Measurements from ENCODE around the gene PRKCH.

The PRKCH gene

DNA sequence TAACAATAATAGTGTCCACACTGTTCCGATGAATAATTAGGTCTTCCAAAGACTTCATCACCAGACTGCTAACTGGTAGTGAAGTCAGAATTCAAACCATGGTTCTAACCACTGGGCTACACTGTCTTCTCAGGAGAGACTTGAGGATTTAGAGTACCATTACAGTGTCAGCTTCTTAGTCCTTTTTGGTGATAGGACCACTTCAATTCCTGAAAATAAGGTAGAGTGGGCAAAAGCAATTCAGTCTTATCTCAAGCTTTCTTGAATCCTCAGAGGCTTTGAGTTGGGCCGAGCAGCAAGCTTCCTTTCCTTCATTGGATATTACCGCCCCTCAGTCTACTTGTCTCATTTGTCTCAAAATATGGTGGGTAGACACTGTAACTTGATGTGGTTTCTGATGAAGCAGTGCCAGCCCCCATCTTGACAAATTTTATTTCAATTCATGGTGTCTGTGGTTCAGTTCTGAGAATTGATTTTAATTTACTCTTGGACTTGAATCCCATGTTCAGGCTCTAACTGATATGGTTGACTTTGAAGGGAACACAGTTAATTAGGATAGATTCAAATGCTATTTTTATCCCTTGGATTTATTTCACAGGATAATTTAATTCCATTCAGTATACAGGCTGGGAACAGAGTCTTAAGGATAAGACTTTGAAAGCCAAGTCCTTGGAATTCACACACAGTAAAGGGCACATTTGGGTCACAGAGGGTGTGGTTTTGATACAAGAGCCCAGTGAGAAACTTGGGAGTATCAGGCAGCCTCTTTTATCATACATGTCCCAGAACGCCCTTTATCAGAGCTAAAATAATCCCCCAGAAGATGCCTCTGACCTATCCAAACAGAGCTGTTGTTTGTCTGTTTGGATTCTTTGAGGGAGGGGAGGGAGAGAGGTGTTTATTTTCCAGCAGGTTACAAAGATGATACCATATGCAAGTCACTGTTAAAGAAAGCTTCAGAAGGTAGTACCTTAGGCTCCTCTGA lies 167.3 kb downstream of the PRKCH start:
- peak; percentile 40 for DNase-seq (ENCODE audit: low read depth, low spot score)

DNA sequence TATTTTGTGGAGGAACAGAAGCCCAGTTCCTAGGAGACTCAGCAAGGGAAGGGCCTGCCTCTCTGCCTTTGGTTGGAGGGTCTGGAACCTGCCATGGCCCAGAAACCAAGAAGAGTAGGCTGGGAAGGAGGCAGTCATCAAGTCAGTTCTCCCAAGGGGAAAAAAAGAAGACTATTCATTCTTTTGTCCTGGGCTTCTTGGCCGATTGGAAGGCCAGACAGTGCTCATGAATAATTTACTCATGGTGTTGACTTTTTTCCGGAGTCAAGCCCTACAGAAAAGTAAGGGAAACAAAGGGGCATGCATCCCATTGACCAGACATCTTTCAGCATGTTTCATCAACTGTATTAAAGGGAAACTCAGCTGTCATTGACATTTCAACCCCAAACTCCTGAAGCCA lies 168.1 kb downstream of the PRKCH start:
- DNase-seq (ENCODE audit: low read depth, low spot score), result no peak

DNA sequence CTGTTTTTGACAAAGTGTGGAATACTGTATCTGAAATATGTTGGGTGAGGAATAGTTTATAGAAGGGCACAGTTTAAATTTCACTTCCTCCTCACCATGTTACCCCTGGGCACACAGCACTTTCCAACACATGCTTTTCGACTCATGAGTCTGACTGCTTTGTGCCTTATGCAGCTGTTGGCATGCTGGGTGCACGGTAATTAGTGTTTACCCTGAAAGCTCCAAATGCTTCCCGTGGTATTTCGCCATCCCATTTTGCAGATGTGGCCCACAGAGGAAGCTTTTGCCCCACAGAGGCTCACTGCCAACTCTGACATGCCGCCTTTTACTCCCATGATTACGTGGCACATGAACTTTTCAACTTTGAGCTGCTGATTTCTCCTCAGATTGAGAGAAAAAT lies 168.6 kb downstream of the PRKCH start:
- no peak for DNase-seq (ENCODE audit: low read depth, low spot score)

DNA sequence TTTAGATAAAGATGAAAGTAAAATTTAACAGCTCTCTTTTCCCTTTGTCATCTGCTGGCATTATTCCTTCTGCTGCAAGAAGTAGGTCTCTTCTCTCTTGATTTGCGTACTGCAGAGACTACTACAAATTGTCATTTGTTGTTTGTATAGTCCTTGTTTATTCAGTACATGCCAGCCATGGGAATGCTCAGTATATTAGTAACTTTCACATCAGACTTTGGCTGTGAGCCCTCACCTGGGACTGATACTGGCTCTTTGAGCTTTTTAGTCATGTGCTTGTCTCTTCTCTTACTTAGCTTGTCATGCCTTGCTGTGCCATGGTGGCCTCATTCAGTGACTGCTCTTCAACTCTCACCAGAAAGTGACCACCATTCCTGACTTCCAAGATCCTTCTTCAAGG lies 169.8 kb downstream of the PRKCH start:
- DNase-seq (ENCODE audit: low read depth, low spot score), result no peak

DNA sequence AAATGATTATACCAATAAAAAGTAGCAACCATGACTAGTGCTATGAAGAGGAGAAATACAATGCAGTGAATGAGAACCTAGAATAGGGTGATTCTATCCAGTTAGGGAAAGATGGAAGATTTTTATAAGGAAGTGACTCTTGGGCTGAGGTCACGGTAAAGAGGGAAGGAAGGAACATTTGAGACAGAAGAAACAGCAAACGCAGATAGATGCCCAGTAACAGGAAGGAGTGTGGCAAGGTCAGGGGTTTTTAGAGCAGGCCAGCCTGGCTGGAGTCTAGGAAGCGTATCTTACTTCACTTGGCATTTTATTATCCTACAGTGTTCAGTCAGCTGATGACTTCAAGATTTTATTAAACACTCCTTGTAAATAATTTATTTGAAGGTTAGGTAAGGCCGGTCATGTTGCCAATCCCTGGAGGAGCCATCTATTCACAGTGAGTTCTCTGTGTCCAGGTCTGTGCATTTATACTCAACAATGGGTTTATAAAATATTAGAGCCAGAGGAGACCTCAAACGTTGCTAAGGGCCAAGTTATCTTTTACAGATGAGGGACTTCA lies 170.6 kb downstream of the PRKCH start:
- no peak for DNase-seq (ENCODE audit: low read depth, low spot score)

DNA sequence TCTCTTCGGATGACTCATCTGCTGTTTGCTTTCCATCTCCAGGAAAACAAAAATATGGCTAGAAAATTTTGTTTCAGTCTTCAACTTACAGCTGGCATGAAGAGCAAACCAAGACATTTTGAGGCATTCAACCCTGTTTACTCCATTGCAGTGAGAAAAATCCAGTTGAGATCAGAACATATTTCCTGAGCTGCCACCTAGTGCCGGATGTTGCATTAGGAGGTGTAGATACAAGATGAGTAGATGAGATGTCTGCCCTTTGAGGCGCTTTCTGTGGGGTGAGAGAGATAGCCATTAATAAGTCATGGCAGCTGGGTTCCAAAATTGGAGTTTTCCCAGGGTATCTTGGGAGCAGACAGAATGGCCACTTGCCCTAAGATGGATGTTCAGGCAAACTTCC lies 171.1 kb downstream of the PRKCH start:
- no peak for DNase-seq (ENCODE audit: low read depth, low spot score)

DNA sequence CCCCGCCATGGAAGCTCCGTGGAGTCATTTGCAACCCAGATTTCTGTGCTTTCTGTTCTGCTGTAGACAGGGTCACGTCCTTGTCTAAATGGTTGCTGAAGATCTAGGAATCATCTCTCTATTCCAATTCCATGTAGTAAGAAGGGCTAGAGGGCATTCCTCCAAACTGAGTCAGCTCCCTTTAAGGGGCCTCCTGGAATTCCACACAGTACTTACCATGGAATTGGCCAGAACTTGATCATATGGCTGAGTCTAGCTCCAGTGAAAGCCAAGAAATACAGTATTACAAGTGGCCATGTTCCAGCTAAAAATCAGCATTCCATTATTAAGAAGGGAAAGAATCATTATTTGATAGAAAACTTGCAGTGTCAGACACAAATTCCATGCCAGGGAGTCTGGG lies 171.9 kb downstream of the PRKCH start:
- peak; percentile 89 for DNase-seq (ENCODE audit: low read depth, low spot score)

DNA sequence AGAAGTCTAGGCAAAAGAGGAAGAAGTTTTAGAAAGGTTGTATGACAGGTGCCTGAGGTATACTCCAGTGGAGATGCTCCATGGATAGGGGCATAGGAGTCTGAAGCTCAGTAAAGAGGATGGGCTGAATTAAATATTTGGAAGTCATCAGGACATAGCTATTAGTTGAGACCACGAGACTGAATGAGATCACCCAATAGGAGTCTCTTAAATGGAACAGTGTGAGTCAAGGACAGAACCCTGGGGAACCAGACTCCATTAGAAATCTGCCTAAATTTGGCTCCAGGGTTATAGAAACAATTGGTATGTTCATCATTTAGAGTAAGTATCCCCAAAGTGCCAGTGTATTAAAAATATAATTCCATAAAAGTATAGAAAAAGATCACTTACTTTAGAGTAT lies 172.6 kb downstream of the PRKCH start:
- no peak for DNase-seq (ENCODE audit: low read depth, low spot score)

DNA sequence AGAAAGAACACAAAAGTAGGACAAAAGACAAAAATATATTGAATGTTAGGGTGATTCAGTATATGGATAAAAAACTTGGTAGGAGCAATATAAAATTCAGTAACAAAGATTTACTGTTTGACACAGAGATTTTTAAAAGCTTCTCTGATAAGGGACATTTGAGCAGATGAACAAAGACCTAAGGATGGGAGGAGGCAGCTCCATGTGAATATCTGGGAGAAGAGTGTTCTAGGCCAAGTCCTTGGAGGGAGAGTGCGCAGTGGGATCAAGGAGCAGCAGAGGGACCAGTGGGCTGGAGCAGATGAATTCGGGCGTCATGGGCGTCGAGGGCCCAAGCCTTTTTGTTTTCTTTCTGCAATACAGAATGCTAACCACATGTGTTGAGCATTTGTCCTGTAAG lies 174.4 kb downstream of the PRKCH start:
- no peak for DNase-seq (ENCODE audit: low read depth, low spot score)

DNA sequence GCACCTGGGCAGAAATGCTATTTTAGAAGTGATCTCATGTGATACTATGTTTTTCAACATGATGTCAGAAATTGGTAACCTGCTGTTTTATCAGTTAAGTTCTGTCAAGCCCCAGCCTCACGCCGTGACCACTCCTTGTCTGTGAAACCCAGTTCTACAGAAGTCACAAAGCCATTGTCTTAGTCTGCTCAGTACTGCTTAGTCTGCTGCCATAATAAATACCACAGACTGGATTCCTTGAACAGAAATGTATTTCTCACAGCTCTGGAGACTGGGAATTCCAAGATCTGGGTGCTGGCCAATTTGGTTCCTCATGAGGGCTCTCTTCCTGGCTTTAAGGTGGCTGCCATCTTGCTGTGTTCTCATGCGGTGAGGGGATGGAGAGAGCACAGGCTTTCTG lies 176.9 kb downstream of the PRKCH start:
- DNase-seq (ENCODE audit: low read depth, low spot score), result peak; percentile 90

DNA sequence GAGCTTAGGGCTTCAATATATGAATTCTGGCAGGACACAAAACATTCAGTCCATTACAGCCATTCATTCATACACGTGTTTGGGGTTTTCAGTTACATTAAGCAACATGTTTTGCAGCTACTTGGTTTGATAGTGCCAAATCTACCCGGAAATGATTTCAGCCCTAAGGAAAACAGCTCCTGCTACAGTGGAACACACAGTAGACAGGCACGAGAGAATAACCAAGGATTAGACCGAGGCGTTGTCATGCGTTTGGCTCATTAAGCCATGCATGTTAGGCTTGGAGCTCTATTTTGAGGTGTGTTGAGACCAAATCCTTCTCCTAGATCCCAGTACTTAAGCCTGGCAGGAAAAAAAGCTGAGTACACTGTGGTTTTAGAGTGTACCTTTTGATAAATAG lies 177.4 kb downstream of the PRKCH start:
- peak; percentile 76 for DNase-seq (ENCODE audit: low read depth, low spot score)

DNA sequence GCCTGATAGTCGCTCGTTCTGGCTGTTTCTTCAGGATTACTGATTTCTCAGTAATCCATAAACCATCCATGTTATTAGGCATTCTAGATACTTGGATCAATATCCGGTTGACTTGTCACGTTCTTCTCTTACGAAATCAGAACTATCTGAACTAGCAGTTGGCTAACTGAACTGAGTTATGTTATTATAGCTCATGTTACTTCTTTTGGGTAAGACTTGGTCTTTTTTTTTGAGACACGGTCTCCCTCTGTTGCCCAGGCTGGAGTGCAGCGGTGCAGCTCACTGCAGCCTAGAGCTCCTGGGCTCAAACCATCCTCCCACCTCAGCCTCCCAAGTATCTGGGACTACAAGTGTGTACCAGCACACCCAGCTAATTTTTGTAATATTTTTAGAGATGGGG lies 178.6 kb downstream of the PRKCH start:
- no peak for DNase-seq (ENCODE audit: low read depth, low spot score)

DNA sequence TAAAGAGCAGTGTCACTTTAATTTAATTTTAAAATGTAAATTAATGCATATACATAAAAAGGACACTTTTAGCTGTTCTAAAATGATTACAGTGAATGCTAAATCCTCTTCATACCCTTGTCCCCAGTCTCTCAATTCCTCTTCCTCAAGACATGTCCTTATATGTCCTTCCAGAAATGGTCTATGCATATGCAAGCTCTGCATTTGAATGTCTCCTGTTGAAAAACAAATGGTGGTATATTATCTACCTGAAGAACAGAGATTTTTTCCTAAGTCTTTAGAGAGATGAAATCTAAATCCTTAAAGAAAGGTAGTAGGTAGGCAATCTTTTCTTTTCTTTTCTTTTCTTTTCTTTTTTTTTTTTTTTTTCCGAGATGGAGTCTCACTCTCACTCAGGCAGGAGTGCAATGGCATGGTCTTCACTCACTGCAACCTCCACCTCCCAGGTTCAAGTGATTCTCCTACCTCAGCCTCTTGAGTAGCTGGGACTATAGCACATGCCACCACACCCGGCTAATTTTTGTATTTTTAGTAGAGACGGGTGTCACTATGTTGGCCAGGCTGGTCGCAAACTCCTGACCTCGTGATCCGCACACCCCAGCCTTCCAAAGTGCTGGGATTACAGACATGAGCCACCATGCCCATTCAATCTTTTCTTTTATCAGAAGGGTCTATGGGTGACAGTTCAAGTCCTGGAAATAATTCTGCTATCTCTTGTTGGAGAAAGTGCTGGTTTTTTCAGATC lies 180.5 kb downstream of the PRKCH start:
- no peak for DNase-seq (ENCODE audit: low read depth, low spot score)

DNA sequence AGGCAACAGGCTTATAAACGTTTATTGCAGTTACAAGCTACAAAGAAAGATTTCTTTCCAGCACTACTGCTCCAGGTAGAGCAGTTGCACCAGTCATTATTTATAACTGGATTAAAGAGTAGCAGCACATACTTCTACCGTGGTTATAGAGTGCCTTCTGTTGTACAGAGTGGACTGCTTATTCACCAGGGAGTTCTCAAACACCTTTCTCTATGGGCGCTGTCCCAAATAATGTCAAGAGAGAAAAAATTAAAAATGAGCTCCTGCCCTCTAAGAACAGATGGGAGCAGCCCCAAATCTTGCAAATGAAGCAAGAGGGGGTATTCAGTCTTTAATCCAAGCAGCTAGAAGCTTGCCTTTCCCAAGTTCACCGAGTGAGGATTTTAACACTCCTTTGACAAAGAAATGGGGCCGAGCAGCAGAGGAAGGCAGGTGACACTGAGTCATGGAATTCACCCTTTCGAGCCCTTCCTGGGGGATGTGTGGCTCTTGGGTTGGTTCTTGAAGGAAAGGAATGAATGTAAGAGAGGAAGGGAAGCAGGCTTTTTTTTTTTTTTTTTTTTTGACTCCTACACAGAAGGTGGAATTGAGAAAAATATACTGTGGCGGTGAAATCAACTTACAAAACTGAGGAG lies 181.2 kb downstream of the PRKCH start:
- DNase-seq (ENCODE audit: low read depth, low spot score), result peak; percentile 46

DNA sequence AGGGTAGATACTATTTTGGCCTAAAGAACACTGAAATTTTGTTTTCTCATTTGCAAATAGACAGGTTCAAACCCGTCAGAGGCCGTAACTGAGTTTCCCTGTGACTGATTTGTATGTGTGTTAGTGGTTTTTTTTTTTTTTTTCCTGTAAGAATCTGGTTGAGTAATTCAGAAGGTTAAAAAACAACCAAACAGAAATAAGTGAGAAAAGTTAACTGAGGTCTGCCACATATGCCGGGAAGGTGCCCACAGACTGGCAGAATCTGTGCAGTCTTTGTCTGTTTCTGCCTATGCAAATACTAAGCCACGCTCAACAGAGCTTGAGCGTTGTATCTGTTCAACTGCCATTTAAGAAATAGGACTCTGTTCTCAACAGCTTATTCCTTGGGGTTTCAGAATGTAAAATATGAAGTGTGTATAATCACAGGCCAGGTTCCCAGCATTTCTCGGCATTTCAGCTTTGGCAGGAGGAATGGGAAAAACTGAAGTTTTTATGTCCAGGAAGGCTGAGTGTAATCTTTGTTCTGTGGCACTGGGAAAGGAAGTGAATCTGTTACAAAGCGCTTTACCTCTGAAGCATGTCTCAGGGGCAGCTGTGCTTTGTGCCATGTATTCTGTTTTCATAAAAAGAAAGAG lies 181.9 kb downstream of the PRKCH start:
- peak; percentile 63 for DNase-seq (ENCODE audit: low read depth, low spot score)

DNA sequence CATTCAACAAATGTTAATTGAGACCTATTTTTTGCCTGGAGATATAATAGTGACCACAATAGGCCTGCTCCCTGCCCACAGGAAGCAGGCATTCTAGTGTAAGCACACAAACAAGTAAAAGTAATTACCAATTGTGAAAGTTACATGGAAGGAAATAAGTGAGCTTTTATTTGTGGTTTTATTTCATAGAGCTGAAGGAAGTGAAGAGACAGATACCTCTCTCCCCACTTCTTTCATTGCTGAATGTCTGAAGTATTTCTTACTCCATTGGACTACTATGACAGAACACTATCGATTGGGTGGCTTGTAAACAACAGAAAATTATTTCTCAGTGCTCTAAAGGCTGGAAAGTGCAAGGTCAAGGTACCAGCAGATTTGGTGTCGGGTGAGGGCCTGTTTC lies 183.5 kb downstream of the PRKCH start:
- no peak for DNase-seq (ENCODE audit: low read depth, low spot score)

DNA sequence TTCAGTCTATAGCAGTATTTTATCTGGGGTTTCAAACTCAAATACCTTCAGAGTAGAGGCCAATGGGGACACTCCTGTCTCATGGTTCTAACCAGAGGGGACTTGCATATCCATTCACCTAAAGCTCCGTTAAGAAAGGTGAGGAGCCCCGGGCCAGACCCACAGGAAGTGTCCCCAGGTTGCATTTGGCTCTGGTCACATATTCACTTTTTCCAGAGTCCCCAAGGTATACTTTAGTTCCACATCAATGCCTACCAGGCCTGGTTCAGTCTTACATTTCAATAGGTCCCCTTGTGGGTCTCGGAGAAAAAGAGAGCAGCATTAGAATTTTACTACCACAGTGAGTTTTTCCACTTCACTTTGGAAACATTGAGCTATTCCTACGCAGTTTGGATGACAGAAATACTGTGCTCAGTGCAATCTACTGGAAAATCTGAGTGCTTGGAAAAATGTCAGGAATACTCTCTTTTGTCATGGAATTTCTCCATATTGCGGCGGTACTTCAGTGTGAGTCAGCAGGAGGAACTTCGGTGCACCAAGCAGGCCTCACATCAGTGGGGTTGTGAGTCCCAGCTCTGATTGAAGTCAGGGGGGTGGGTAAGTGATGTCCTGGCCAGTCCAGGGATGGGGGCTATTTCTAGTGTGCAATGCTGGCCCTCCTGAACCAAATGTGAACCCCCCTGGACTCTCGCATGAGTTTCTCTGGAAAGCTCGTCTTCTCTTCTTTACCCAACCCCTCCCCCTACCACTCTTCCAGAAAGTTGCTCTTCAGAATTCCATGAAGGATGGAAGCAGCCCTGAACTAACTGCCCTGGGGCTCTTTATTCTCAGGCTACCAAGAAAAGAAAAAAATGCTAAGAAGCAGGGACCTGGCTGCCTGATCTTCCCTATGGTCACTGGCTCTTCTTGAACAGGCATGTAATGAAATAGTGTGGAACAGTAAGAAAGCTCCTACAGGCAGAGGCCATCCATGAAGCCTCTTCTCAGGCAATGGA lies 184.7 kb downstream of the PRKCH start:
- DNase-seq (ENCODE audit: low read depth, low spot score), result peak; percentile 91

DNA sequence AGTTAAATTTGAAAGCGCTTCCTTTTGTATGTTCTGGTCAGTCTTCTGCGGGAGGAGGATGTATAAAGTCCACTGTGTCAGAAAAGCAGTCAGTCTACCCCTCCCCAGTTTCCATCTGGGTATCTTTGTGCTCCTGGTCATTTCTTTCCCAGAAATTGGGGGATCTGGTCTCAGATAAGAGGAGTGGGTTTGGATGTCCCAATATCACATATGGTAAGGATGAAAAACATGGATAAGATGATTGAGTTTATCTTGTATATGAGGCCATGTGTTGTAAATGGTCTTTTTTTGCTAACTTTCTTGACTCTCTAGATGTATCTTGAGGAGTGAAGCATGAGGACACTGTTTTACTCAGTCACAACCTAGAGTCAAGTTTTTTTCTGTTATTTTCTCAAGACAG lies 187.1 kb downstream of the PRKCH start:
- DNase-seq (ENCODE audit: low read depth, low spot score), result no peak

DNA sequence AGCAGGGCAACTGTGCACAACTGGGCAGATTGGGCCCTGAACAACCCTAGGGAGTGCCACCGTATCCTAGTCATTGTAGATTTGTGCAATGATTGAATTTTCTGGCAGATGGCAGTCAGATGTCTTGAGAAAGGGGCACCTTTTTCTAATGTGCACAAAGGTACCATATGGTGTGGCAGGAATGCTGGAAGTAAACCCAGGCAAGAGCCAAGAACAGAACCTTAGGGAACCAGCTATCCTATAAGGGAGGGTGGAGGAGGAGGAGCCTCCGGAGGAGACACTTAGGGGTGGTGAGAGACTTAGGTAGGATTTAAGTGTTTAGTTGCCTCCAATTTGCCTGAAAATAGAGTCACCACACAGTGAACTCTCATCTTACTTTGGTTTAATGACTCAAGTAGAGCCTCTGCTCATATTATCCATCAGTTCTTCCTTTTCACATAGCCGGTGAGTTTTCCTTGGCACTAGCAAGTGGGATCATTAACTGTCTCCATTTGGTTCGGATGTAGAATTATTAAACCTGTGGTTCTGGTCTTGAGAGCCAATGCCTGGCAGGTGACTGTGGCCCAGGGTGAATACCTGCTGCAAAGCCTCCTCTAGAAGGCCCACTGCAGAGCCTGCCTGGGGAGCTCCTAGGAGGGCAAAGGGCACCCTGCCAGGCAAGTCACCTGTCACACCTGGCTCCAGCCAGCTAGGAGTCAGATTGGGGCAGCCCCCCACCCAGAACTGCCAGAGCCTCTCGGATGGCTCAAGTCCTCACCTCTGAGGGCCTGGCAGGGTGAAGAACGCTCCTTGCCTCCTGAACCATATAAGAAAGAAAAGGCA lies 189.6 kb downstream of the PRKCH start:
- DNase-seq (ENCODE audit: low read depth, low spot score), result no peak
